Tibial nerve (tissue), 4 donors: ENCODE measurements around the gene TBC1D20.

Experiments used
- CTCF ChIP-seq, 5 experiments: fragments of 200-600 bp in 3 of 5; fragments of 450-650 bp in 2 of 5; sonication (generic) in 3 of 5; IDR thresholded peaks; one replicate each; pipeline ENCODE4 v1.5.1; 2016 to 2019; ENCODE audit warnings: antibody characterized with exemption in 5 of 5, mild to moderate bottlenecking in 3 of 5, moderate library complexity in 2 of 5
- EP300 ChIP-seq, 2 donors: sonication (generic); formaldehyde crosslinking; IDR thresholded peaks; one replicate each; pipeline ENCODE4 v1.6.1; 2017; ENCODE audit warnings: antibody characterized with exemption in 2 of 2, mild to moderate bottlenecking in 1 of 2
- POLR2A ChIP-seq, 2 donors: fragments of 450-650 bp; IDR thresholded peaks; one replicate each; pipeline ENCODE4 v1.6.1; 2017; ENCODE audit warnings: antibody characterized with exemption in 2 of 2, mild to moderate bottlenecking in 2 of 2, moderate library complexity in 2 of 2

GRCh38 chr20:474581-474980, 12.2 kb upstream of the TBC1D20 start:
- TF ChIP-seq POLR2A (IDR thresholded peaks at IDR 0.05) (no peak), CTCF (IDR thresholded peaks at IDR 0.05) (no peak), EP300 (IDR thresholded peaks at IDR 0.05) (no peak)
